IPS-18a (cell line): Measurements from ENCODE around the gene PLS3.

Source experiments
- H3K27ac ChIP-seq: one replicate; pipeline ENCODE4 v1.5.1; 2013; ENCODE audit warnings: low read length
- H3K27me3 ChIP-seq: one replicate; pipeline ENCODE4 v1.6.1; 2013; ENCODE audit warnings: mild to moderate bottlenecking, low read length; ENCODE audit not compliant: control insufficient read depth, insufficient read depth
- H3K36me3 ChIP-seq: one replicate; pipeline ENCODE4 v1.6.1; 2013; ENCODE audit warnings: low read depth, low read length; ENCODE audit not compliant: control insufficient read depth
- H3K4me1 ChIP-seq: one replicate; pipeline ENCODE4 v1.6.1; 2013; ENCODE audit warnings: low read depth, low read length; ENCODE audit not compliant: control insufficient read depth
- H3K4me3 ChIP-seq: one replicate; pipeline ENCODE4 v1.5.1; 2013; ENCODE audit warnings: low read length
- H3K9ac ChIP-seq: one replicate; pipeline ENCODE4 v1.6.1; 2013; ENCODE audit warnings: mild to moderate bottlenecking, low read length, moderate library complexity
- H3K9me3 ChIP-seq: one replicate; pipeline ENCODE4 v1.6.1; 2013; ENCODE audit warnings: low read depth, low read length; ENCODE audit not compliant: control insufficient read depth

Gene PLS3

DNA sequence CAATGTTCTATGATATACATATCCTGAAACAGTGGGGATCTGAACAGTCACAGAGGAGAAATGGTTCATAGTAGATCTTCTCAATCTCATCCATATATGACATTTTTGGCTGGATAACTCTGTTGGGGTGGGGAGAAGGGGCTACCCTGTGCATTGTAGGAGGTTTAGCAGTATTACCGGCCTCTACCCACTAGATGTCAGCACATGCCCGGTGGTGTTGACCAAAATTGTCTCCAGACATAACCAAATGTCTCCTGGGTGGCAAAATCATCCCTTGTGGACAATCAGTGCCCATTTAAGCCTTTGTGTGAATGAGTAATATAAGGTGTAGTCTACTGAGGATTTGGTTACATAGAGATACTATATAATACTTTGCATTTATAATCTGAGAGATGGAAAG, 89.9 kb downstream of the PLS3 start:
- H3K4me3 ChIP-seq = peak overlapping the region; percentile 49
- H3K9me3 ChIP-seq = no peaks in the 10 kb centered on the region
- H3K4me1 ChIP-seq = peaks cover 22% of the 10 kb centered on the region
- H3K36me3 ChIP-seq = peaks cover 40% of the 10 kb centered on the region
- peak overlapping the region; percentile 73 for H3K9ac ChIP-seq
- peak overlapping the region; percentile 90 for H3K27ac ChIP-seq
- no peaks in the 10 kb centered on the region for H3K27me3 ChIP-seq

DNA sequence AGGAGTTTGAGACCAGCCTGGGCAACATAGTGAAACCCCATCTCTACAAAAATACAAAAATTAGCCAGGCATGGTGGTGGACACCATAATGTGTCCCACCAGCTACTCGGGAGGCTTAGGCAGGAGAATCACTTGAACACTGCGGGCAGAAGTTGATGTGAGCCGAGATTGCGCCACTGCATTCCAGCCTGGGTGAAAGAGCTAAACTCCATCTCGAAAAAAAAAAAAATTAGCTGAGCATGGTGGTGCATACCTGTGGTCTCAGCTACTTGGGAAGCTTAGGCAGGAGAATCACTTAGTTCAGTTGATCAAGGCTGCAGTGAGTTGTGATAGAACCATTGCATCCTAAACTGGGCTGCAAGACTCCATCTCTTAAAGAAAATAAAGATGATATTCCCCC, 91.2 kb downstream of the PLS3 start:
- H3K27me3 ChIP-seq = no peaks in the 10 kb centered on the region
- H3K4me1 ChIP-seq = peaks cover 22% of the 10 kb centered on the region
- H3K36me3 ChIP-seq = peaks cover 30% of the 10 kb centered on the region
- no peak overlapping the region for H3K4me3 ChIP-seq
- no peak overlapping the region for H3K27ac ChIP-seq
- no peak overlapping the region for H3K9ac ChIP-seq
- no peaks in the 10 kb centered on the region for H3K9me3 ChIP-seq

DNA sequence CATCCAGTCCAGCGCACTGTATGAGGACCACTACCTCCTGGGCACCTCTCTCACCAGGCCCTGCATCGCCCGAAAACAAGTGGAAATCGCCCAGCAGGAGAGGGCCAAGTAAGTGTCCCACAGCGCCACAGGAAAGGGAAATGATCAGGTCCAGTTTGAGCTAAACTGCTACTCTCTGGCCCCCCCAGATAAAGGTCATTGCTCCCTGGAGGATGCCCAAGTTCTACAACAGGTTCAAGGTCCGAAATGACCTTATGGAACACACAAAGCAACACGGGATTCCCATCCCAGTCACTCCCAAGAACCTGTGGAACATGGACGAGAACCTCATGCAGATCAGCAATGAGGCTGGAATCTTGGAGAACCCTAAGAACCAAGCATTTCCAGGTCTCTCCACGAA, 104.1 kb downstream of the PLS3 start:
- Histone ChIP-seq H3K9me3 (no peaks in the 10 kb centered on the region), H3K4me3 (no peak overlapping the region), H3K27me3 (no peaks in the 10 kb centered on the region), H3K36me3 (no peaks in the 10 kb centered on the region), H3K4me1 (no peaks in the 10 kb centered on the region), H3K27ac (no peak overlapping the region), H3K9ac (no peak overlapping the region)

DNA sequence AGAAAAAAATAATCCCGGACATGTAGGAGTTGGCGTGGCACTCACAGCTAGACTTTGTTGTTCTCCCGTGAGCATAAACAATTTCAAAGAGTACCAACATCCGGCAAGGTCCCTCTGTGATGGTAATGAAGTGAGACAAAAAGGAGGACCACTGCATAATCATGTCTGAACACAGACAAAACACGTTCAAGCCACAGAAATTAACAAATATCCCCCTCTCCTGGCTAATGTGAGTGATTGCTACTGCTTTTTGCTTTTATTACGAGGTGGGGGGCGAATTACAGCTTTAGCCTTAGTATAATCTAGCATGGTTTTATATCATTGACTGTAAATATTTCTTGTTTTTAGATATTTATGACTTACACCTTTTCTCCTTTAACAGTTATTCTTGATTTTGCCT, 118.5 kb downstream of the PLS3 start:
- Histone ChIP-seq H3K4me1 (peaks cover 19% of the 10 kb centered on the region), H3K36me3 (no peaks in the 10 kb centered on the region), H3K9me3 (no peaks in the 10 kb centered on the region), H3K4me3 (no peak overlapping the region), H3K9ac (no peak overlapping the region), H3K27me3 (no peaks in the 10 kb centered on the region), H3K27ac (peak overlapping the region; percentile 17)

DNA sequence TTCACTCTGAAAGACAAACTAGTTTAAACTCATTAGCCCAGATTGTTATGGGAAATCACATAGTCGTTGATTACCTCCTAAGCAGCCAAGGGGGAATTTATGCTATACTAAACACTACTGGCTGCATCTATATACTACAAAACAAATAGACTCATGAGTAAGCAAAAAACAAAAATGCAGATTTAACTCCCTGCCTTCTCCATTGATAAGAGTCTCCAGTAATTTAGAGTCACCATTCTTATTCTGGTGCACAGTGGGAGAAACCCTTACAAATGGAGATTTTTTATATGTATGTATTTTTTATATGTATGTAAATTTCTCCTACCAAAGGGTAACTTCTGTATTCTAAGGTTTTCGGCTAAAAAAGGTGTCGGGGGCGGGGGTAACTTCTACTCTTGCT, 126.6 kb downstream of the PLS3 start:
- Histone ChIP-seq H3K27ac (peak overlapping the region; percentile 29), H3K4me3 (no peak overlapping the region), H3K4me1 (peaks cover 32% of the 10 kb centered on the region), H3K9ac (peak overlapping the region; percentile 24), H3K9me3 (no peaks in the 10 kb centered on the region), H3K27me3 (no peaks in the 10 kb centered on the region), H3K36me3 (no peaks in the 10 kb centered on the region)

DNA sequence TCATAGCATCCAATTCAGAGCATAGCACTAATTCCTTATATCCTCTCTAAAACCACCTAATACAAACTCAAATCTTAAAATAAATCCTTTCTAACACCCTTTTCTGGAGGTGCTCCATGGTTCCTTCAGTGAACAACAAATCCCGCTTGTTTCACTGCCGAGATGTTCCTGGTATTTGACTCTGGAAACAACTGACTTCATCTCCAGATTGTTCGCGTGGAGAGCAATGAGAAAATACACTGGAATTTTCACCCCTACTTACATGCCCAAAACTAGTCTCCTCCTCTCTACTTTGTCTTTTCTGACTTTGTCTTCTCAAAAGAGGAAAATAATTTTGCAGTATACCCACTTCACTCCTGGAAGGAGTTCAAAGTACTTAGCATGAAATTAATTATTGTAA, 129.0 kb downstream of the PLS3 start:
- peaks cover 39% of the 10 kb centered on the region for H3K4me1 ChIP-seq
- H3K36me3 ChIP-seq = no peaks in the 10 kb centered on the region
- H3K27me3 ChIP-seq = no peaks in the 10 kb centered on the region
- peak overlapping the region; percentile 77 for H3K9ac ChIP-seq
- no peaks in the 10 kb centered on the region for H3K9me3 ChIP-seq
- no peak overlapping the region for H3K4me3 ChIP-seq
- H3K27ac ChIP-seq = peak overlapping the region; percentile 96

DNA sequence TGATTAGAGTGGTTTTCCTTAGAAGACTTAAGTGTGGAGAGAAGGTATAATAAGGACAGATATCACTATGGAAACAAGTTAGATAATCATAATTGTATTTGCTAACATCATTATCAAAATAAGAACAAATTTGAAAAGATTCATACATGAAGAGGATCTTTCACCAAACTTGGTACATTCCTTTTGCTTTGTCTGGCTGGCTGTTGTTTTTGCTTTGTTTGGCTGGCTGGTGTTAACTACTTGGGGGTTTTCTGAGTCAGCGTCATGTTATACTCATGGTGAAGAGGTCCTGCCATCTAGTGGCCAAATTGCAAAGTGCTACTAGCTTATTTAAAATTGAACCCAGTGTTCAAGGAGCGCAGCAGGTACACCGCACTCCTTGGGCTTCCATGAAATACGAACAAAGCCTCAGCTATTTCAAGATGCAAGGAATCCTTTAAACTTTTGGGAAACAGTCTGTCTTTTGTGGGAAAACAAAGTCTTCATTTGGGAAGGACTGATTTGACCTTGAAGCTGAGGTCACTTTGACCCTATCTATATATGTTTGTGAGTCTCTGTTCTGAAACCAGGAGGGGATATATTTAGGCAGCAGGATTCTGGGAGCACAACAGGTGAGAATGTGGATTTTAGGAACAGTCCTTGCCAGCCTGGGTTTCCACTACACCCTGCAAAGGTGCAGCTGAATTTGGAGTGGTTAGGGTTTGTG, 129.7 kb downstream of the PLS3 start:
- Histone ChIP-seq H3K27me3 (no peaks in the 10 kb centered on the region), H3K9ac (peak overlapping the region; percentile 77), H3K36me3 (no peaks in the 10 kb centered on the region), H3K27ac (peak overlapping the region; percentile 96), H3K4me1 (peaks cover 44% of the 10 kb centered on the region), H3K4me3 (no peak overlapping the region), H3K9me3 (no peaks in the 10 kb centered on the region)

DNA sequence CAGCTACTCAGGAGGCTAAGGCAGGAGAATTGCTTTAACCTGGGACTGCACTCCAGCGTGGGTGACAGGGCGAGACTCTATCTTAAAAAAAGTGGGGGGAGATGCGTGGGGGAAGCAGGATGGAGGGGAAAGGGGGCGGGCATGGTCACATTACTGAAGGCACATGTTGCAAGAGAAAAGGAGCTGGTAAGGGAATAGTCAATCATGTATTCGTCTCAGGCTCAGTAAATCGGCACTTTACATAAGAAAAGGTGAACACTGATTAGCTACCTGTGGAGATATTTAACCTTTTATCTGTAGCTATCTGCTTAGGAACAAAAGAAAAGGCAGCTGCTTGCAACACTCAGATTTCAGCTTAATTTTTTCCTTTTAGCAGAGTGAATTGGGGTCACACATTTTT, 132.5 kb downstream of the PLS3 start:
- H3K4me1 ChIP-seq = peaks cover 38% of the 10 kb centered on the region
- peak overlapping the region; percentile 93 for H3K27ac ChIP-seq
- H3K4me3 ChIP-seq = peak overlapping the region; percentile 12
- no peaks in the 10 kb centered on the region for H3K9me3 ChIP-seq
- no peaks in the 10 kb centered on the region for H3K36me3 ChIP-seq
- peak overlapping the region; percentile 73 for H3K9ac ChIP-seq
- no peaks in the 10 kb centered on the region for H3K27me3 ChIP-seq

DNA sequence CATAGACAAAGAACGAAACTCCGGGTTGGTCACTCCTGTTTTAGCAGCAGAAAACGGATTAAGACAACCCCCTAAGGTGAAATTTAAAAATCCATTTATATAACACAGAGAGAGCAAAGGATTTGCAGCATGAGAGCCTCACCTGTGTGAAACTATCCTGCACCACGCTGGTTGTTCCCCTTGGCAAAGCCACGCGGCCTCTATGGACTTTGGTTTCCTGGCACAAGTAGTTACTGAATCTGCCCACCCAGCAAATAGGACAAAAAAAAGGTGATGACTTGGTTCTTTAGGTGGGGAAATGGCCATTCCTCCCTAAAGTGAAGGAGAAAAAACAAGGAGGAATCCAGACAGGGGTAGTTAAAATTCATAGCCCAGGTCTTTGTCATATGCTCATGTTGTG, 133.1 kb downstream of the PLS3 start:
- Histone ChIP-seq H3K36me3 (no peaks in the 10 kb centered on the region), H3K9ac (peak overlapping the region; percentile 73), H3K27me3 (no peaks in the 10 kb centered on the region), H3K9me3 (no peaks in the 10 kb centered on the region), H3K4me1 (peaks cover 35% of the 10 kb centered on the region), H3K4me3 (peak overlapping the region; percentile 12), H3K27ac (peak overlapping the region; percentile 93)

DNA sequence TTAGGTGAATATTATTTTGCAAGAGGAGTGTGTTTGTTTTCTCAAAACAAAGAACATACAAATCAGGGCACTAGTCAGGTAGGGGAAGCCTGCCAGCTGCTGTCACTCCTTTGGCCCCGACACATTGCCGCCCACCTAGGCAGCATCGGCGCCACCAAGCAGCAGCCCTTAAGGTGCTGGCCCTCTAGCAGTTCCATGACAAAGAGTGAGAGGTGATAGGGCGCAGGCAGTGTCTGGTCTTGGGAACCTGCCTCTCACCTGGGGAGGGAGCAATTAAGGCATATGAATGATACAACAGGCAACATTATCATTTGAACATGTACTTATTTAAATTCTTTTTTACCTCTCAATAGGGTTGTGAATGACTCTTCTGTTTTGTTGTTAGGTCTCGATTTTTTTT, 135.1 kb downstream of the PLS3 start:
- Histone ChIP-seq H3K36me3 (no peaks in the 10 kb centered on the region), H3K4me1 (peaks cover 23% of the 10 kb centered on the region), H3K9ac (no peak overlapping the region), H3K9me3 (no peaks in the 10 kb centered on the region), H3K27ac (no peak overlapping the region), H3K27me3 (no peaks in the 10 kb centered on the region), H3K4me3 (no peak overlapping the region)

DNA sequence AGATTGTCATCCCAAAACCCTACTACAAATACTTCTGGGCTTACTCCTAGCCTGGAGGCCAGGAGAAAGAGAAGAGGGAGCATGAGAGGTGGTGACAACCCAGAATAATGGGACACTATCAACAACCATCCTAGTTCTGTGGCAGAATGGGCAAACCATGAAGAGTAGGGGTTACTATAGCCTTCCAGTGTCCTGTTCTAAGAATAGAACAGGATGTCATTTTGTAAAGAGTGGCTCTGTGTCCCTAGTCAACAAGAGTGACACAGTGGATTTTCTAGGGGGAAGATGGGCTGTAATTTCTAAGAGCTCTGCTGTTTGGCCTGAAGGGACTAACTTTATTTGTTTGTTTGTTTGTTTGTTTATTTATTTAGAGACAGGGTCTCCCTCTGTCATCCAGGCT, 136.0 kb downstream of the PLS3 start:
- Histone ChIP-seq H3K36me3 (no peaks in the 10 kb centered on the region), H3K27me3 (no peaks in the 10 kb centered on the region)

DNA sequence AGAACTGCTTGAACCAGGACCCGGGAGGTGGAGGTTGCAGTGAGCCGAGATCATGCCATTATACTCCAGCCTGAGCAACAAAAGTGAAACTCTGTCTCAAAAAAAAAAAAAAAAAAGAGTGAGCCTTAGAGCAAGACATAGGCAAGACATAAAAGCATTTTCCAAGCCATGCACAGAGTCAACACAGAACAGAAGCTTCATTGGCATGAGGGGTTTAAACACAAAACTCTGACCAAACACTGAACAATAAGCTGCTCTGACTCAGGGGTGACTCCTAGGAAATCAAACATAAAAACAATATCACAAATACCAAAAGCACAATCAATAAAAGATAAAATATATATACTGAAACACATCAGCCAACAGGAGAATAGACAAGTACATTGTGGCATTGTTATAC, 136.8 kb downstream of the PLS3 start:
- no peaks in the 10 kb centered on the region for H3K27me3 ChIP-seq
- H3K36me3 ChIP-seq = no peaks in the 10 kb centered on the region
- no peak overlapping the region for H3K9ac ChIP-seq
- peaks cover 22% of the 10 kb centered on the region for H3K4me1 ChIP-seq
- no peak overlapping the region for H3K4me3 ChIP-seq
- H3K27ac ChIP-seq = no peak overlapping the region
- no peaks in the 10 kb centered on the region for H3K9me3 ChIP-seq

More for the DNA sequence above, 136.0 kb downstream of the PLS3 start:
- H3K4me1 ChIP-seq = peaks cover 22% of the 10 kb centered on the region
- no peak overlapping the region for H3K27ac ChIP-seq
- H3K4me3 ChIP-seq = no peak overlapping the region
- no peak overlapping the region for H3K9ac ChIP-seq
- no peaks in the 10 kb centered on the region for H3K9me3 ChIP-seq
